Muscle of leg (tissue), 11 donors: ENCODE results near the gene SGPP2. TPM values are rescaled to one million over a fixed set of nuclear protein-coding genes. Genes with fewer than 3 reads are reported as not detected.
A peak's percentile ranks its signal among the peaks of the same experiment; 100 is the strongest.

ENCODE experiments used
- DNase-seq: peaks from one replicate; pipeline ENCODE4 v3.0.0; 2013
- H3K27ac ChIP-seq: one replicate; pipeline ENCODE4 v1.5.1; 2013; ENCODE audit warnings: mild to moderate bottlenecking, low read length, control low read depth
- H3K27me3 ChIP-seq: one replicate; pipeline ENCODE4 v1.6.1; 2013; ENCODE audit warnings: low read length; ENCODE audit not compliant: control insufficient read depth, insufficient read depth
- H3K36me3 ChIP-seq: one replicate; pipeline ENCODE4 v1.6.1; 2013; ENCODE audit warnings: low read length; ENCODE audit not compliant: control insufficient read depth, insufficient read depth
- H3K4me1 ChIP-seq: one replicate; pipeline ENCODE4 v1.6.1; 2013; ENCODE audit warnings: low read length; ENCODE audit not compliant: control insufficient read depth, insufficient read depth
- H3K4me3 ChIP-seq: one replicate; pipeline ENCODE4 v1.5.1; 2013; ENCODE audit warnings: low read length, control low read depth
- H3K9me3 ChIP-seq: replicated peaks from 2 replicates; pipeline ENCODE4 v1.6.1; 2013; ENCODE audit warnings: low read depth, low read length; ENCODE audit not compliant: control insufficient read depth
- WGBS: methylation state at CpG from one replicate; pipeline ENCODE4 v1.1.5; 2013; ENCODE audit warnings: missing lambda C conversion rate; ENCODE audit not compliant: insufficient coverage; 5-methylcytosine and 5-hydroxymethylcytosine counted together
- polyA plus RNA-seq, 8 donors: library from polyadenylated mRNA; unstranded; fragments of 120-200 nt; gene quantifications; one replicate each; pipeline versions ENCODE4 v1.2.1 to v1.2.3, GENCODE V29; 2013; ENCODE audit warnings: inconsistent platforms in 1 of 8, low replicate concordance in 1 of 8; ENCODE audit not compliant: insufficient read length in 8 of 8, insufficient read depth in 1 of 8
- total RNA-seq: library from RNA; stranded (reverse); fragments of 120-200 nt; gene quantifications from one replicate; pipeline ENCODE4 v1.2.4, GENCODE V29; 2013

Gene SGPP2
- total and polyA plus RNA-seq, 9 donors = 0.23 to 2.9 (median 1.0) TPM; not detected in 1

DNA sequence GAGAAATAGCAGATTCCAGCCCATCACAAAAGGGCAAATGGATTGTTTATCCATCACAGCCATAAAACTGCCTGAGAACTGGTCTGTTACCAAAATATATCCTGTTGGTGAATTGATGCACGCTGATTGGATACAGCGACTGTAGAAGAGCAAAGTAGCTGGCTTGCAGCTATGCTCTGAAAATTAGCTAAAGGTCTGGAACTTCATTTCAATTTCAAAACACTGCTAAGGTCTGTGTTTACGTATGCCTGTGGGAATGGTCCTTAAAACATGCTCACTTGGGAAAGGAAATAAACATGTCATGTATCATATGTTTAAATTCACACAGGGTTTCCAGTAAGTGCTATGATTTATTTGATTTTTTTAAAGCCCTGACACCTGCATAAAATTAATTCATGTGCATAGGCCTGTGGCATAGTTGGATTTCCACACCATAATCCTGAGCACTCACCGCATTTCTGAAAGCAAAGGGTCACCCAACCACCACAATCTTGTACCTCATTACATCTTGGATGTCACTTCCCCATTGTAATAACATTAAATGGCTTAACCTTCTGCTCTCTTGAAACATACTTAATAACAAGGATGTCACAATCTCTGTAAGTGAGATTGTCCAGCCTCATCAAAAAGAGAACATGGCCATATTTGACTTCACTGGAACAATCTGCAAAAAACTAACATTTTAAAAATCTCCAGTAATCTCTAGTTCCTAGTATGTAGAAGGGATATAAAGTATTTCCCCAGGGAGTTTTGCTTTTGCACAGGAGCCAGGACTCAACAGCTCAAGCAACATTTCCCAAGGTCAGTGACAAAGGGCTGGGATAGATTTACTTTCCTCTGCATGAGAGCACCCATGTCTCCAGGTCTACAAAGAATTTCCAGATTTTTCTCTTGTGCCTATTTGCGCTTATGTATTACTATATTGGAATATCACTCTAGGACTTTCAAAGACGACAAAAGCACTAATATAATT, 121.8 kb downstream of the SGPP2 start:
- Histone ChIP-seq H3K27me3 (peaks cover 3% of the 10 kb centered on the region), H3K27ac (no peak overlapping the region), H3K9me3 (no peaks in the 10 kb centered on the region), H3K4me3 (no peak overlapping the region), H3K36me3 (no peaks in the 10 kb centered on the region), H3K4me1 (no peaks in the 10 kb centered on the region)
- 32% methylated on average over 3 of the region's 6 CpGs for WGBS
- DNase-seq = peak; percentile 23

DNA sequence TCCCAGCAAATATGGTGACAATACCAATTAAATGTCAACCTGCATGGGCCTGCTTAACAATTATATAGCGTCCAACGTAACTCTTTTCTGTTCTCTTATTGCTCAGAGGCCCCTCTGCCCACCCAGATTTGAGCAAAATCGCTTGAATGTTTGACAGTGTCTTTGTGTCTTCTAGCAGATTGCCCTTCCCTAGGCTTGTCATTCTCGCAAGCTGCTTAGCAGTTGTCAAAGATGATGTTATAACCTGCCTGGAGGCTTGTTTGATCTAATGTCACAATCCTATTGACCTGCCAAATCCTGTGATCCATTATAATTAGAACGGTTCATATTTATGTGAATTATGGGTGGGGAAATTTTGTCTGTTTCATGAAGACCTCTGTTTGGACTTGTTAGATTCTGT, 122.7 kb downstream of the SGPP2 start:
- H3K27me3 ChIP-seq = peaks cover 3% of the 10 kb centered on the region
- H3K4me3 ChIP-seq = no peak overlapping the region
- no peaks in the 10 kb centered on the region for H3K4me1 ChIP-seq
- H3K9me3 ChIP-seq = no peaks in the 10 kb centered on the region
- WGBS = 79% methylated on average over 3 of the region's 5 CpGs
- H3K36me3 ChIP-seq = no peaks in the 10 kb centered on the region
- no peak for DNase-seq
- no peak overlapping the region for H3K27ac ChIP-seq

DNA sequence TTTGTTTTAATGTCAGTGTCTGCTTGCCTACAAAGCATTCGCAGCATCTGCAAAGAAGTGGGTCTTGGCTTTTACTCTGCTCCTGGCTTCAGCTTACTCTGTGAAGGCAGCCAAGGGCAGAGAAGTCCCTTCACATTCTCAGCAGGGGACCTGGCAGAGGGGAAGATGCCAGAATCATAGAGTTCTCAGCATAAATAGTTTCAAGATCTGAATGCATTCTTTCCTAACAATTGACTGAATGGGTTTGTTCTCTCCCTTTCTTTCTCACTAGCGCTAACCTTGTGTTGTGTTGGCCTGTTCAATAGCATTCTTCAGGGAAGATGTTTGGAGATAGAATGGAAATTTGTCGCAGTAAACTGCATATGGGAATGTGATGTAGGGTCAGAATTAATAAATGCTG, 124.6 kb downstream of the SGPP2 start:
- no peak overlapping the region for H3K27ac ChIP-seq
- 20% methylated on average over 1 of the region's 3 CpGs for WGBS
- H3K4me1 ChIP-seq = no peaks in the 10 kb centered on the region
- no peak overlapping the region for H3K4me3 ChIP-seq
- no peaks in the 10 kb centered on the region for H3K9me3 ChIP-seq
- H3K27me3 ChIP-seq = peaks cover 3% of the 10 kb centered on the region
- DNase-seq = no peak
- no peaks in the 10 kb centered on the region for H3K36me3 ChIP-seq

DNA sequence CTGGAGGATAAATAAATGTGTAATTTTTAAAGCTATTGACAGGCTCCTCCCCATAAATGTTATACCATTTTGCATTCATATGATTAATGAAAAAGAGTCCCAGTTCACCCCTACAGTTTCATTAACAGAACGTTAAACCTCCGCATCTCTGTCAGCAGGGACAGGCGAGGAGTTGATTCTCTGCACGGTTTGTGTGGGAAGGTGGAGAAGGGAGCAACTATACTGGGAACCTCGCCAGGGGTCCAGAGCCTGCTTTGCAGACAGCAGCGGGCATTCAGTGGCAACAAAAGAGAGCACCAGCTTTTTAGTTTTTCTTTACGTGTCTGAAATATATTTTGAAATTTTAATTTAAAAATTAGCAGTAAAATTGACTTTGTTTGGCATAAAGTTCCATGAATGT, 130.2 kb downstream of the SGPP2 start:
- no peak overlapping the region for H3K27ac ChIP-seq
- WGBS = 19% methylated on average over 3 of the region's 7 CpGs
- no peak overlapping the region for H3K4me3 ChIP-seq

DNA sequence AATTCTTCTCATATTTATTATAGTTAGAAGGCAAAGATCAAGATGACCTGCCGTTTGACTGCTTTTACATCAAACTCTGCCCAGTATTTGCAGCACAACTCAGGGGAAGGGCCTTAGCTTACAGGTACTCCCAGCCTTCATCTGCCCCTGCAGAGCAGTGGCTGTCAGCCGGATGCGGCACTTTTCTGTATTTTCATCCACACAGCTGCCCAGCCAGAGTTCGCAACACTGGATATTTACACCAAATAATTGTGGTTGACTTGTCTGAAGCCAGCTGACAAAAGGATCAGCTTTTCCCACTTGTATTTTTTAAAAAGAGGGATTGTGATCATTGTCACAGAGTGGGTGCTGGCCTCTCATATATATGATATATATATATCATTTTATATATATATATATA, 136.8 kb downstream of the SGPP2 start:
- no peak overlapping the region for H3K4me3 ChIP-seq
- no peaks in the 10 kb centered on the region for H3K9me3 ChIP-seq
- peaks cover under 1% of the 10 kb centered on the region for H3K36me3 ChIP-seq
- no peaks in the 10 kb centered on the region for H3K4me1 ChIP-seq
- 78% methylated on average over 3 of the region's 4 CpGs for WGBS
- H3K27ac ChIP-seq = no peak overlapping the region
- H3K27me3 ChIP-seq = no peaks in the 10 kb centered on the region
- DNase-seq = no peak

More for the DNA sequence above, 130.2 kb downstream of the SGPP2 start:
- peaks cover 7% of the 10 kb centered on the region for H3K27me3 ChIP-seq
- H3K4me1 ChIP-seq = no peaks in the 10 kb centered on the region
- no peaks in the 10 kb centered on the region for H3K9me3 ChIP-seq
- no peaks in the 10 kb centered on the region for H3K36me3 ChIP-seq
- no peak for DNase-seq

DNA sequence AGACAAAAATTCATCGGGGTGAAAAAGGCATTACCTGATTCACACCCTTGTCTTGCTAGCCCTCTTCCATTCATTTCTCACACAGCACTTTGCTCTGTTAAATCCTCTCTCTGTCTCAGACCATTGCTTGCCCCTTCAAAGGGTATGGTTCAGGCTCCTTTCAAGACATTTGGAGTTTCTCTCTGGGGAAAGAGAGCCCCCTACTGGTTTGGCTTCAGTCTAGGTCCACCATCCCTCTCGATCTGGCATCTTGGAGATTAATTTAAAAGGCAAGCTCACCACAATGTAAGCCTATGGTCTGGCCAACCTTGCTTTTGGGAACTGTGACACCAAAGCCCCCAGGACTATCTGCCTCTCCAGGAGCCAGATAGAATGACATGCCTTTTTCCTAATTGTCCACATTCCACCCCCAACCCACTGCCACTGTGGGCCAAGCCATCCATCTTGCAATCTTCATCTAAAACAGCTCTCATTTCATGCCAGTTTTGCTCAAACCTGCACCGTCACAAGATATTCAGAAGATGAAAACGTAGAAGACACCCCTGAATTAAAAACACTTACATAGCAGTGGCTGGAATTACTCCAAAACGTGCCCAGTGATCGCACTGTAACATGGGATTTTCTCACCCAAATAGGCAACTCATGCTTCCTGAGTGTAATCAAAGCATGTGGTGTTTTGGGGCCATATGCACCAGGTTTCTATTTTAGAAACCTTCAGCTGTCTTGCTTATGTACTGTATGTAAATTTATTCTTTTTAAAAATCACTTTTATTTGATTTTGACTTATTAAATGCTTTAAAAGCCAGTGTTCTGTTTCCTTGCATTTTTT, 137.7 kb downstream of the SGPP2 start:
- peak; percentile 49 for DNase-seq
- Histone ChIP-seq H3K4me3 (no peak overlapping the region), H3K27me3 (no peaks in the 10 kb centered on the region), H3K27ac (no peak overlapping the region), H3K4me1 (peaks cover 5% of the 10 kb centered on the region), H3K36me3 (peaks cover 5% of the 10 kb centered on the region), H3K9me3 (no peaks in the 10 kb centered on the region)
- 49% methylated on average over 4 of the region's 6 CpGs for WGBS

DNA sequence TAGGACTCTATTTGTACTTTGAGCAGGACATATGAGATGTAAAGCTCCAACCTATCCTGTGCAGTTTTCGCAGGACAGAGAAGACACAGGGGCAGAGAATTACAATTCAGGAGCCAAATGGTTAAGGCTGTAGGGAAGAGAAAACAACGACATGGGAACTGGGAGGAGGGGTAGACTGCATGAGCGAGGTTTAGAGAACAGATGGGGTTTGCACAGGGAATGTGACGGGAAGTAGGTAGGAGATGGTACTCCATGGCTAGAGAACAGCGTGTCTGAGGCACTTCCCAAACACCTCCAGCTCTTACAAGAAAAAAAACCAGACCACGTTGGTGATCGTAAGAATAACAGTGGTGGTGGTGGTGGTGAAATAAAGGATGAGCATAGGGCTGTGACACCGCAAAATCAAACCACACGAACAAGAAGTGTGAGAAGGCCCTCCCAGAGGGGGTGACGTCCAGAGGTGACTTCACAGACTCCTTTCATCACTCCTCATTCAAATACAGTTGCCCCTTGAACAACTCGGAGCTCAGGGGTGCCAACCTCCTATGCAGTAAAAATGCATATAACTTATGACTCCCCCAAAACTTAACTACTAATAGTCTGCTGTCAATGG, 138.9 kb downstream of the SGPP2 start:
- Histone ChIP-seq H3K4me1 (peaks cover 5% of the 10 kb centered on the region), H3K27ac (no peak overlapping the region), H3K27me3 (no peaks in the 10 kb centered on the region), H3K9me3 (no peaks in the 10 kb centered on the region), H3K36me3 (peaks cover 6% of the 10 kb centered on the region), H3K4me3 (no peak overlapping the region)
- WGBS = 45% methylated on average over 2 of the region's 11 CpGs
- DNase-seq = no peak

DNA sequence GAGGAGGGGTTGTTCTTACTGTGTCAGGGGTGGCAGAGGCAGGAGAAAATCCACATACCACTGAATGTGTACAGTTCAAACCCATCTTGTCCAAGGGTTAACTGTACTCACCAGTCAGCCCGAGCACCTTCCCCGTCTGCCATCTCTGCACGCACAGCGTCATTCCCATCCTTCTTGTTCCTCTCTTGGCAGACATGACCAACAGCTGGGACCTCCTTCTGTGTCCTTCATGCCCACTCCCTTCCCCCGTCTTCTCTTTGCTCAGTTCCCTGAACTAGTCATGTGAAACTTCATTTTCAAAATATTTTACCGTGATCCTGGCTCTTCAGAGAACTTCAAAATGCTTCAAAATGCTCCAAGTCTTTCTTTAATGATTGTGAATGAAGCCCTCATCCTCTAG, 139.6 kb downstream of the SGPP2 start:
- DNase-seq = peak; percentile 34
- WGBS = 67% methylated on average over 5 of the region's 6 CpGs
- H3K9me3 ChIP-seq = no peaks in the 10 kb centered on the region
- no peak overlapping the region for H3K27ac ChIP-seq
- no peak overlapping the region for H3K4me3 ChIP-seq
- H3K27me3 ChIP-seq = no peaks in the 10 kb centered on the region
- peaks cover 5% of the 10 kb centered on the region for H3K4me1 ChIP-seq
- H3K36me3 ChIP-seq = peaks cover 6% of the 10 kb centered on the region

DNA sequence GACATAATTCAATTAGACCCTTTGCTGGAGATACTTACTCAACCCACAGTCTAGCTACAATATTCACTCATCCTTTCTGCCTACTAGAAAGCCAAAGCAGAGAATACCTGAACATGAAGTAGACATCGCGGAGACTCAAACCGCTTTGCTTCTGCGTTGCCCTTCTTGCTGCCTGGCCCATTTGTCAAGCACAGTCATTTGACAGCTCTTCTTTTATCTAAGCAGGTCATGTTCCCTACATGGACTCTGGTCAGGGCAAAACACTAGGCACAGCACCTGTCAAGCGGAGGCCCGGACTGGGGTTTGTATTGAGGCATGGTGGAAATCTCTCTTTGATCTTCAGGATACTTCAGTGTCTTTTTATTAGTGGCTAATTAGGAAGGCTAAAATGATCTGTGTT, 141.9 kb downstream of the SGPP2 start:
- Histone ChIP-seq H3K4me3 (no peak overlapping the region), H3K36me3 (peaks cover 6% of the 10 kb centered on the region), H3K4me1 (peaks cover 8% of the 10 kb centered on the region), H3K9me3 (no peaks in the 10 kb centered on the region), H3K27me3 (no peaks in the 10 kb centered on the region), H3K27ac (peak overlapping the region; percentile 39)
- 88% methylated on average over 4 of the region's 6 CpGs for WGBS
- peak; percentile 44 for DNase-seq

DNA sequence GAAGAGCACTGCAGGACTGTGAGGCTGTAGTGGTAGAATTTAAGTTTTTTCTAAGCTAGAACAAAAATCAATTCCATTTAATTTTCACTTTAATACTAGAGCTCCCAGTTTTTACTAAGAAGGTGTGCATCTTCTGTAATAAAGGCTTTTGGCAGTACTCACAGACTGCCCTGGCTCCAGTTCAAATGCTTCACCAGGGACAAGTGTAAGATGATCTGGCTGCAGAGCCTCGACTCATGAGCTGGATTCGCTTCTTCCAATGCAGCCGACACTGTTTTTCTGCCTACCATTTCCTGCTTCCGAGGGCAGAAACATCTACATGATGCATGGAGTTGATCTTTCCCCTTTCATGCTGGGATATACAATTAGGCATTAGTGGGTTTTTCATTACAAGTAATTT, 144.5 kb downstream of the SGPP2 start:
- Histone ChIP-seq H3K36me3 (peaks cover 17% of the 10 kb centered on the region), H3K27me3 (no peaks in the 10 kb centered on the region), H3K9me3 (no peaks in the 10 kb centered on the region), H3K4me3 (no peak overlapping the region), H3K4me1 (peaks cover 8% of the 10 kb centered on the region), H3K27ac (no peak overlapping the region)
- WGBS = 20% methylated on average over 1 of the region's 4 CpGs
- DNase-seq = peak; percentile 80
